Measurements from ENCODE around the gene OSBPL2. TPM values are rescaled to one million over a fixed set of nuclear protein-coding genes. Genes with fewer than 3 reads are reported as not detected.

The OSBPL2 gene
- total and polyA plus RNA-seq, 2 experiments from 2014 or later: 16.6 to 31.2 TPM

DNA sequence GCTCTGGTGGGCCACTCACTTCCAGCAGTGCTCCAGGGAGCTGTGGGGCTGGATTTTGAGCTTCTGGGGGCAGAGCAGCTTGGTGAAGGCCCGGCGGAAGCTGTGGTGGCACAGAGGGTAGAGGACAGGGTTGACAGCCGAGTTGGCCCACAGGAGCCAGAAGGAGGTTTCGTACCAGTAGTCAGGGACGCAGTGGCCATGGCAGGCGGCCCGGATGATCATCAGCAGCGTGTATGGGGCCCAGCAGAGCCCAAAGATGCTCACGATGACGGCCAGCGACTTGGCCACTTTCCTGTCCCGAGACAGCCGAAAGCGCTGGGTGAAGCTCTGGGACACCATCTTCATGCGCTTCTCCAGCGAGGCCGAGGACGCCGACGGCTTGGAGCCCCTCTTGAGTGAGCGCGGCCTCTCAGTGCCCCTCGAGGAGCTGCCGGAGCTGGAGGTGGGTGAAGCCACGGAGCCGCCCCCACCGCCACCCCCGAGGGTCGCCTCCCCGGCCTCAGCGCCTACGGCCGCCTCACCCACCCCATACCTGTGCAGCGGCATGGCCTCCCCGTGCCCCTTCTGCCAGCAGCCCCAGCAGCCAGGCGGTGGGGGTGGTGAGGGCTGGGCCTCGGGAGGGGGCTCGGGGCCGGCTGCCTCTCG, 22.2 kb upstream of the OSBPL2 start:
- peaks cover 7% of the 10 kb centered on the region for H3K4me1 ChIP-seq (ENCODE audit: insufficient read depth)
- H2AFZ ChIP-seq: no peak overlapping the region
- Mint-ChIP-seq H3K9me3 (no peaks in the 10 kb centered on the region), H3K27me3 (ENCODE audit: insufficient read depth, low read depth, poor library complexity) (peaks cover 31% of the 10 kb centered on the region), H3K27ac (no peak overlapping the region), H3K4me1 (peaks cover 11% of the 10 kb centered on the region), H3K4me3 (no peak overlapping the region), H3K36me3 (ENCODE audit: low read depth) (no peaks in the 10 kb centered on the region)
- TF ChIP-seq NANOG (IDR thresholded peaks at IDR 0.05; ENCODE audit: borderline replicate concordance) (no peak), ZNF114 (CRISPR knock-in tag; IDR thresholded peaks at IDR 0.05) (no peak), POLR2AphosphoS5 (IDR thresholded peaks at IDR 0.05; ENCODE audit: low read depth) (no peak), CREB1 (CRISPR knock-in tag; IDR thresholded peaks at IDR 0.05; ENCODE audit: low read depth) (no peak), JUNB (IDR thresholded peaks at IDR 0.05; ENCODE audit: unreplicated experiment) (no peak), ZNF331 (CRISPR knock-in tag; IDR thresholded peaks at IDR 0.05; ENCODE audit: low read depth) (no peak), EZH2 (IDR thresholded peaks at IDR 0.05; ENCODE audit: low read depth, unreplicated experiment) (no peak)
- TF ChIP-seq, protein P1, sequence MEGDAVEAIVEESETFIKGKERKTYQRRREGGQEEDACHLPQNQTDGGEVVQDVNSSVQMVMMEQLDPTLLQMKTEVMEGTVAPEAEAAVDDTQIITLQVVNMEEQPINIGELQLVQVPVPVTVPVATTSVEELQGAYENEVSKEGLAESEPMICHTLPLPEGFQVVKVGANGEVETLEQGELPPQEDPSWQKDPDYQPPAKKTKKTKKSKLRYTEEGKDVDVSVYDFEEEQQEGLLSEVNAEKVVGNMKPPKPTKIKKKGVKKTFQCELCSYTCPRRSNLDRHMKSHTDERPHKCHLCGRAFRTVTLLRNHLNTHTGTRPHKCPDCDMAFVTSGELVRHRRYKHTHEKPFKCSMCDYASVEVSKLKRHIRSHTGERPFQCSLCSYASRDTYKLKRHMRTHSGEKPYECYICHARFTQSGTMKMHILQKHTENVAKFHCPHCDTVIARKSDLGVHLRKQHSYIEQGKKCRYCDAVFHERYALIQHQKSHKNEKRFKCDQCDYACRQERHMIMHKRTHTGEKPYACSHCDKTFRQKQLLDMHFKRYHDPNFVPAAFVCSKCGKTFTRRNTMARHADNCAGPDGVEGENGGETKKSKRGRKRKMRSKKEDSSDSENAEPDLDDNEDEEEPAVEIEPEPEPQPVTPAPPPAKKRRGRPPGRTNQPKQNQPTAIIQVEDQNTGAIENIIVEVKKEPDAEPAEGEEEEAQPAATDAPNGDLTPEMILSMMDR (conservative IDR thresholded peaks at IDR 0.05; ENCODE audit: low read depth in 2 of 2): no peak
- TF ChIP-seq, protein P2, sequence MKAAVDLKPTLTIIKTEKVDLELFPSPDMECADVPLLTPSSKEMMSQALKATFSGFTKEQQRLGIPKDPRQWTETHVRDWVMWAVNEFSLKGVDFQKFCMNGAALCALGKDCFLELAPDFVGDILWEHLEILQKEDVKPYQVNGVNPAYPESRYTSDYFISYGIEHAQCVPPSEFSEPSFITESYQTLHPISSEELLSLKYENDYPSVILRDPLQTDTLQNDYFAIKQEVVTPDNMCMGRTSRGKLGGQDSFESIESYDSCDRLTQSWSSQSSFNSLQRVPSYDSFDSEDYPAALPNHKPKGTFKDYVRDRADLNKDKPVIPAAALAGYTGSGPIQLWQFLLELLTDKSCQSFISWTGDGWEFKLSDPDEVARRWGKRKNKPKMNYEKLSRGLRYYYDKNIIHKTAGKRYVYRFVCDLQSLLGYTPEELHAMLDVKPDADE (IDR thresholded peaks at IDR 0.05): no peak
- TF ChIP-seq, protein P3, sequence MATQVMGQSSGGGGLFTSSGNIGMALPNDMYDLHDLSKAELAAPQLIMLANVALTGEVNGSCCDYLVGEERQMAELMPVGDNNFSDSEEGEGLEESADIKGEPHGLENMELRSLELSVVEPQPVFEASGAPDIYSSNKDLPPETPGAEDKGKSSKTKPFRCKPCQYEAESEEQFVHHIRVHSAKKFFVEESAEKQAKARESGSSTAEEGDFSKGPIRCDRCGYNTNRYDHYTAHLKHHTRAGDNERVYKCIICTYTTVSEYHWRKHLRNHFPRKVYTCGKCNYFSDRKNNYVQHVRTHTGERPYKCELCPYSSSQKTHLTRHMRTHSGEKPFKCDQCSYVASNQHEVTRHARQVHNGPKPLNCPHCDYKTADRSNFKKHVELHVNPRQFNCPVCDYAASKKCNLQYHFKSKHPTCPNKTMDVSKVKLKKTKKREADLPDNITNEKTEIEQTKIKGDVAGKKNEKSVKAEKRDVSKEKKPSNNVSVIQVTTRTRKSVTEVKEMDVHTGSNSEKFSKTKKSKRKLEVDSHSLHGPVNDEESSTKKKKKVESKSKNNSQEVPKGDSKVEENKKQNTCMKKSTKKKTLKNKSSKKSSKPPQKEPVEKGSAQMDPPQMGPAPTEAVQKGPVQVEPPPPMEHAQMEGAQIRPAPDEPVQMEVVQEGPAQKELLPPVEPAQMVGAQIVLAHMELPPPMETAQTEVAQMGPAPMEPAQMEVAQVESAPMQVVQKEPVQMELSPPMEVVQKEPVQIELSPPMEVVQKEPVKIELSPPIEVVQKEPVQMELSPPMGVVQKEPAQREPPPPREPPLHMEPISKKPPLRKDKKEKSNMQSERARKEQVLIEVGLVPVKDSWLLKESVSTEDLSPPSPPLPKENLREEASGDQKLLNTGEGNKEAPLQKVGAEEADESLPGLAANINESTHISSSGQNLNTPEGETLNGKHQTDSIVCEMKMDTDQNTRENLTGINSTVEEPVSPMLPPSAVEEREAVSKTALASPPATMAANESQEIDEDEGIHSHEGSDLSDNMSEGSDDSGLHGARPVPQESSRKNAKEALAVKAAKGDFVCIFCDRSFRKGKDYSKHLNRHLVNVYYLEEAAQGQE (IDR thresholded peaks at IDR 0.05; ENCODE audit: unreplicated experiment): no peak
- H3K27ac ChIP-seq (ENCODE audit: low read depth): no peak overlapping the region
- no peak for DNase-seq (ENCODE audit: low spot score)
- no peaks in the 10 kb centered on the region; the same call in 1 of the 2 replicates for H4K20me1 ChIP-seq (replicated peaks; ENCODE audit: insufficient read depth)
- no peaks in the 10 kb centered on the region for H3K36me3 ChIP-seq (ENCODE audit: insufficient read depth)
- H3K4me2 ChIP-seq: no peak overlapping the region
- H3K4me3 ChIP-seq: no peak overlapping the region
- no peaks in the 10 kb centered on the region for H3K79me2 ChIP-seq (replicated peaks; ENCODE audit: insufficient read depth)
- no peak for ATAC-seq
- H3K27me3 ChIP-seq (ENCODE audit: insufficient read depth): peaks cover 29% of the 10 kb centered on the region
- H3K9me2 ChIP-seq (ENCODE audit: insufficient read depth): no peaks in the 10 kb centered on the region
- H3F3A ChIP-seq (replicated peaks; ENCODE audit: low read depth): no peaks in the 10 kb centered on the region

All from GM23338 (cell line).